ENCODE measurements around the gene MLLT10.

DNA sequence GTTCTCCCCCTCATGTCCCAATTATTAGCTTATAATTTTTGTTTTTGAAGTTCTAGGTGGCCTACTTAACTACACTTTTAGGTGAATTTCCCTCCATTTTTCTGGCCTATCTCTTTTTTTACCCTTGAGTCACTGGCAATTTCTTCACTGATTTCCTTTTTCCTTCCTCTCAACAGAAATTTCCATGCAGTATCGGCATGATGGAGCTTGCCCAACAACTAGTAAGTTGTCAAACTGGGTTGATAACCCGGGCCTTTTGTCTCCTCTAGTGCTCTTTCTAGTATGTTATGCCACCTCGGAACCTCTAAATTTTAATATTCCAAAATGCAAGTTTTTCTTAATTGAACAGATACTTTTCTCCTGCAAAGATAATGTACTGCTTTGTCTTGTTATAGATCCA is 147.1 kb downstream of the MLLT10 start:
- TF ChIP-seq, protein P1, sequence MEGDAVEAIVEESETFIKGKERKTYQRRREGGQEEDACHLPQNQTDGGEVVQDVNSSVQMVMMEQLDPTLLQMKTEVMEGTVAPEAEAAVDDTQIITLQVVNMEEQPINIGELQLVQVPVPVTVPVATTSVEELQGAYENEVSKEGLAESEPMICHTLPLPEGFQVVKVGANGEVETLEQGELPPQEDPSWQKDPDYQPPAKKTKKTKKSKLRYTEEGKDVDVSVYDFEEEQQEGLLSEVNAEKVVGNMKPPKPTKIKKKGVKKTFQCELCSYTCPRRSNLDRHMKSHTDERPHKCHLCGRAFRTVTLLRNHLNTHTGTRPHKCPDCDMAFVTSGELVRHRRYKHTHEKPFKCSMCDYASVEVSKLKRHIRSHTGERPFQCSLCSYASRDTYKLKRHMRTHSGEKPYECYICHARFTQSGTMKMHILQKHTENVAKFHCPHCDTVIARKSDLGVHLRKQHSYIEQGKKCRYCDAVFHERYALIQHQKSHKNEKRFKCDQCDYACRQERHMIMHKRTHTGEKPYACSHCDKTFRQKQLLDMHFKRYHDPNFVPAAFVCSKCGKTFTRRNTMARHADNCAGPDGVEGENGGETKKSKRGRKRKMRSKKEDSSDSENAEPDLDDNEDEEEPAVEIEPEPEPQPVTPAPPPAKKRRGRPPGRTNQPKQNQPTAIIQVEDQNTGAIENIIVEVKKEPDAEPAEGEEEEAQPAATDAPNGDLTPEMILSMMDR (IDR thresholded peaks at IDR 0.05): no peak
- TF ChIP-seq EP300 (IDR thresholded peaks at IDR 0.05): no peak

Data from ovary (tissue), 3 donors.